ENCODE measurements around the gene ARHGEF1. TPM values are rescaled to one million over a fixed set of nuclear protein-coding genes. Genes with fewer than 3 reads are reported as not detected.

Gene ARHGEF1
- total RNA-seq, 2 donors from 2014 or later, result 43.8 to 104 TPM

- no peaks in the 10 kb centered on the region for H3K27me3 ChIP-seq
- no peaks in the 10 kb centered on the region for H3K36me3 ChIP-seq (replicated peaks in 1 of 2; ENCODE audit: insufficient read depth in 1 of 2, low read depth in 2 of 2)
- no peak for DNase-seq
- 57 to 60% methylated on average over 8 to 9 of the region's 9 CpGs for whole genome bisulfite sequencing, 2 donors
- H3K4me3 ChIP-seq, result no peak within 1 kb of the TSS
- no peak for TF ChIP-seq CTCF (IDR thresholded peaks at IDR 0.05)
- no peak for TF ChIP-seq POLR2A (IDR thresholded peaks at IDR 0.05)
- H3K27ac ChIP-seq, result no peak within 1 kb of the TSS
- H3K4me1 ChIP-seq, result peaks cover 8% of the 10 kb centered on the region
- no peak for ATAC-seq
- intact Hi-C loops (cut with DNase I), result loop anchor here (5.0 kb wide), 2 partner anchors 60 to 80 kb away; partner anchors contain the start of gene RABAC1
- no peaks in the 10 kb centered on the region for H3K9me3 ChIP-seq
These were observed 5.8 kb upstream of the ARHGEF1 start, which contains the start of gene CD79A for GRCh38 chr19:41876847-41877832. CD79A (plus strand) TSS chr19:41877279; CDS start chr19:41877305, 26 bp downstream.

- DNase-seq, result no peak
- Histone ChIP-seq H3K36me3 (replicated peaks in 1 of 2; ENCODE audit: insufficient read depth in 1 of 2, low read depth in 2 of 2) (no peaks in the 10 kb centered on the region), H3K27me3 (no peaks in the 10 kb centered on the region), H3K27ac (no peak overlapping the region), H3K4me1 (peaks cover 4% of the 10 kb centered on the region), H3K4me3 (no peak overlapping the region), H3K9me3 (no peaks in the 10 kb centered on the region)
- no peak for TF ChIP-seq POLR2A (IDR thresholded peaks at IDR 0.05)
- TF ChIP-seq CTCF (IDR thresholded peaks at IDR 0.05), result no peak
- WGBS, 2 donors, result 59 to 66% methylated on average over 13 to 16 of the region's 17 CpGs
- intact Hi-C loops (cut with DNase I), result loop anchor here (5.0 kb wide), 2 partner anchors 59 to 79 kb away; partner anchors contain the start of gene RABAC1
- no peak for ATAC-seq
These were observed 4.8 kb upstream of the ARHGEF1 start for GRCh38 chr19:41877916-41878905.

- intact Hi-C loops (cut with DNase I), result loop anchor here (5.0 kb wide), 2 partner anchors 58 to 78 kb away; partner anchors contain the start of gene RABAC1
- no peaks in the 10 kb centered on the region for H3K4me1 ChIP-seq
- H3K9me3 ChIP-seq, result no peaks in the 10 kb centered on the region
- H3K27me3 ChIP-seq, result no peaks in the 10 kb centered on the region
- no peak for TF ChIP-seq POLR2A (IDR thresholded peaks at IDR 0.05)
- no peak for TF ChIP-seq CTCF (IDR thresholded peaks at IDR 0.05)
- no peak overlapping the region for H3K4me3 ChIP-seq
- H3K36me3 ChIP-seq (replicated peaks in 1 of 2; ENCODE audit: insufficient read depth in 1 of 2, low read depth in 2 of 2), result no peaks in the 10 kb centered on the region
- WGBS, 2 donors, result 65 to 81% methylated on average over 8 to 21 of the region's 21 CpGs
- no peak for DNase-seq
- no peak for ATAC-seq
- no peak overlapping the region for H3K27ac ChIP-seq
These were observed 3.9 kb upstream of the ARHGEF1 start for GRCh38 chr19:41879080-41879479.

- Histone ChIP-seq H3K4me1 (peaks cover 3% of the 10 kb centered on the region), H3K27ac (no peak overlapping the region), H3K9me3 (no peaks in the 10 kb centered on the region), H3K36me3 (replicated peaks in 1 of 2; ENCODE audit: insufficient read depth in 1 of 2, low read depth in 2 of 2) (no peaks in the 10 kb centered on the region), H3K27me3 (no peaks in the 10 kb centered on the region), H3K4me3 (no peak overlapping the region)
- 50 to 58% methylated on average over 7 of the region's 7 CpGs for WGBS, 2 donors
- TF ChIP-seq POLR2A (IDR thresholded peaks at IDR 0.05) (no peak), CTCF (IDR thresholded peaks at IDR 0.05) (no peak)
- ATAC-seq (no peak), DNase-seq (no peak)
- intact Hi-C loops (cut with DNase I), result loop anchor here (5.0 kb wide), 2 partner anchors 58 to 78 kb away; partner anchors contain the start of gene RABAC1
These were observed 3.2 kb upstream of the ARHGEF1 start for GRCh38 chr19:41879670-41880328.

Measured in body of pancreas (tissue), 4 donors.